ENCODE data around the gene SRP19.
"Not testable (repeated sequence)": the region's sequence is repeated elsewhere in the genome, so short reads cannot be mapped to it uniquely, and the experiment has no call there.

SRP19 gene

DNA sequence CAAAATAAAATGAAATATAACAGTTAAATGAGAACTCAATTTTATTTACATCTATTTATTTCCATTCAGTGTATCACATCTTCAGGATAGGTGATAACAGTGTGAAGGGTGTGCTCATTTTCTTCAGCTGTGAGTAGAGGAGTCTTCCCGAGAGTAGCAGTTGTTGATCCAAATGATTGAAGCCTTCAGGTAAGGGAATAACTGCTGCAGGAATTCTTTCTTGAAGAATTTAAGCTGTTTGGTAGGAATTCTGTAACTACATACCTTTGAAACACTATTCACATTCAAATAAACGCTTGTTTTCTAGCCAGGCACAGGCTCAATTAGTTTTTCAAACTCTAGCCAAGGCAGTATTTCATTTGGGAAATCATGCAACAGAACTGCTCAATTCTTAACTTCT lies 15.3 kb downstream of the SRP19 start:
- FAIRE-seq: no peak

- FAIRE-seq: no peak
These were observed 17.0 kb downstream of the SRP19 start for GRCh38 chr5:112878101-112878500.

GRCh38 chr5:112878760-112879159 lies 17.7 kb downstream of the SRP19 start:
- FAIRE-seq: no peak

DNA sequence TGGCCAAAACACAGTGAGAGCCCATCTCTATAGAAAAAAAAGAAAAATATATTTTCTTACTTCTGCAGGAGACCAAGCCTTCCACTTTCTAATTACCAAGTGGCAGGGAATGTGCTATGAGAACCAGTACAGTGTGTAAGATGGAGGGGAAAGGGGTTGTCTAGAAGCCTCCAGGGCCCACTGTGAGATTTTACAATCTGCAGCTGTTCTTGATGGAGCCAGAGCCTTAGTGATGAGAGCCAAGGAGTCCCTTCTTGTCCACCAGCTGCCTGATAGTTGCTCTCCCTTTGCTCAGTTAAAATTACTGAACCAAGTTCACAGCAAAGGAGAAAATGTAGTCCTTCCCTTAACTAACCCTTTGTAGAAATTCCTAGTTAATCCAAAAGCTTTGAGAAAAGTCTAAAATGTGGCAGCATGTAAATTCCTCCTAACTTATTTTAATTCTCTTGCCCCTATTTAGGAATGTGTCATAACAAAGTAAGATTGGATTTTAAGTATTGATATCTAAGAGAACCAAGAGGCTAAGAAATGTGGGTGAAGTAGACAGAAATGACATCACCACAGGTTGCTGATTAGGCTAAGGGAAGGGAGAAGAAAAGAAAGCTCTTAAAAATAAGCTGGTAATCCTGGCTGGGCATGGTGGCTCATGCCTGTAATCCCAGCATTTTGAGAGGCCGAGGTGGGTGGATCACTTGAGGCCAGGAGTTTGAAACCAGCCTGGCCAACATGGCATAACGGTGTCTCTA lies 19.3 kb downstream of the SRP19 start:
- no peak for FAIRE-seq

DNA sequence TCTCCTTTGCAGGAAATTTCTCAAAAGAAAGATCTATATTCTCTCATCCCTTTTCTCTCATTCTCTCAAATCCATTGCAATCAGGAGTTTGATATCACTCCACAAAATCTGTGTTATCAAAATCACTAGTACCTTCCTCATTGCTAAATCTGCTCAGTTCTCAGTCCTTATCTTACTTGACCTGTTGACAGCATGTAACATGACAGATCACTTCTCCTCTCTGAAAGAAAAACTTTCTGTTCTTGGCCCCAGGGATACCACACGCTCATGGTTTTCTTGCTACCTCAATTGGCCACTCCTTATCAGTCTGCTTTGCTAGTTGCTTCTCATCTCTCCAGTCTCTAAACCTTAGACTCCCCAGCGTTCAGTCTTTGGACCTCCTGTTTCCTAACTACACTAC lies 22.1 kb downstream of the SRP19 start:
- FAIRE-seq: no peak

DNA sequence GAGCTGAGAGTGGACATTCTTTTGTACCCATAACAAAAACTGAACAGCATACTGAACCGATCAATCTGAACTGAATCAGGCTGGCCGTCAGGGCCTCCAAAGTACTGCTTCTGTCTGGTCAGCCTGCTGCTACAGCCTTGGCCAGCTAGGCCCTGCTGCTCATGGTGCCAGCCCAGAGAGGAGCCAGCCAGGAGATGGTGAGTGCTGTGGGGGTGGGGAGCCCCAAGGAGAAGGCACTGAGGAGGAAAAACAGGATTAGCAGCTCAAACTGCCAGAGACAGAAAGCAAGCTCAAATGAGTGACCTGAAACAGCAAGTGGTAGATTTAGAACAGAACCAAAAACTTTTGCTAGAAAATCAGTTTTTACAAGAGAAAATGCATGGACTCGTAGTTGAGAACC lies 23.9 kb downstream of the SRP19 start:
- no peak for FAIRE-seq

DNA sequence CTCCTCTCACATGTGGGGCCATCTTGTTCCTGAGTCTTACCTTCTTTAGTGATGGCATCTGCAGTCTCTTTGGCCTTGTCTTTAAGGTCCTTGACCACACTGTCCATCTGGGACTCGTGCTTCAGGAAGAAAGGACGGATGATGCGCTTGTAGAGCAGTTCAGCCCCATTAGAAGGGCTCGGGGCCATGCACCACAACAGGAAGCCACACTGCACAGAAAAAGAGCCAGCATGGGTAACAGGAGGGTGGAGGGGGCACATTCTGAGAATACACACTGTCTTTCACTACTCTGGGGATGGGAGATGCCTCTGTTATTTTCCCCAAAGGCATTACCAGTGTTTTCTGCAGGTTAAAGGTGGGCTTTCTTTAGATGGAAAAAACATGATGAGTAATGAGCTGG lies 25.9 kb downstream of the SRP19 start:
- no peak for FAIRE-seq

DNA sequence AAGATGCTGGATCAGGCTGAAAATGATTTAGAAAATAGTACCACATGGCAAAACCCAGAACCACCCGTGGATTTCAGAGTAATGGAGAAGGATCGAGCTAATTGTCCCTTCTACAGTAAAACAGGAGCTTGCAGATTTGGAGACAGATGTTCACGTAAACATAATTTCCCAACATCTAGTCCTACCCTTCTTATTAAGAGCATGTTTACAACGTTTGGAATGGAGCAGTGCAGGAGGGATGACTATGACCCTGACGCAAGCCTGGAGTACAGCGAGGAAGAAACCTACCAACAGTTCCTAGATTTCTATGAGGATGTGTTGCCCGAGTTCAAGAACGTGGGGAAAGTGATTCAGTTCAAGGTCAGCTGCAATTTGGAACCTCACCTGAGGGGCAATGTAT lies 31.0 kb downstream of the SRP19 start:
- FAIRE-seq: not testable (repeated sequence)

DNA sequence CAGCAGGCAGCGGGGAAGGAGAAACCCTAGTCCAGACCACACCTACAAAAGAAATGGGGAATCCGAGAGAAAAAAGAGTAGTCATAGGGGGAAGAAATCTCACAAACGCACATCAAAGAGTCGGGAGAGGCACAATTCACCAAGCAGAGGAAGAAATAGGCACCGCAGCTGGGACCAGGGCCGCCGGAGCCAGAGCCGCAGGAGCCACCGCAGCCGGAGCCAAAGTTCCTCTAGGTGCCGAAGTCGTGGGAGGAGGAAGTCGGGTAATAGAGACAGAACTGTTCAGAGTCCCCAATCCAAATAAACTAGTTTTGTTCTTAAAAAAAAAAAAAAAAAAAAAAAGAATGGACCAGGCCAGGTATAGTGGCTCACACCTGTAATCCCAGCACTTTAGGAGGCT lies 31.7 kb downstream of the SRP19 start:
- no peak for FAIRE-seq

DNA sequence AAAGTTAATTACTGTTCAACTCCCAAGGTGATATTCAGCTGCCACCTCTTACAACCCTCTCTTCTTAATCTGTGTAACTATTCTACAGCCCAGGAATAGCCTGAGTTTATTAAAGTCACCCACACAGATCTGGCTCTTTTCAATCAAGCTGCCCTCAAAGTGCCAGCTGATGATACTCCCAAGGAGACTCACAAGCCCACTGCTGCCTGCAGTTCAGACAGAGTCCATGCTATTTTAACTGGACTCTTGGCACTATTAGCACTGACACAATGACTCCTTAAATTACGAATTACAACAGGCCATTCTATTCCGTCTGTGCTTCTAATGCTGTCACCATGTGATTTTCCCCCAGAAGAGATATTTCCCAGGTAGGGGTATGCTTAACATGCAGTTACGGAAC lies 34.6 kb downstream of the SRP19 start:
- FAIRE-seq: no peak

GRCh38 chr5:112902561-112902960 lies 41.5 kb downstream of the SRP19 start:
- no peak for FAIRE-seq

DNA sequence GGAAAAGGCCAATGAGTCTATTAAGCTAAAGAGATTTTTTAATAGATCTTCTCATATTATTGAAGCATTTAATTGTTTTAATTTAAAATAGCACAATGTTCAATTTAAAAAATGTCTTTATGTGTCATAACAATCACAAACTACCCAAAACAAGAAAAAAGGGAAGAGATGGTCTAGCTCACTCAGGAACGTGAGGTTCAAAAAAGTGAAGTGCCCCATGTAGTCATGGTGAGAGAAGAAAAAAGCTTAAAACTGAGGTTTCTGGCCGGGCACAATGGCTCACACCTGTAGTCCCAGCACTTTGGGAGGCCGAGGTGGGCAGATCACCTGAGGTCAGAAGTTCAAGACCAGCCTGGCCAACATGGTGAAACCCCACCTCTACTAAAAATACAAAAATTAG lies 43.9 kb downstream of the SRP19 start:
- FAIRE-seq: not testable (repeated sequence)

- no peak for FAIRE-seq
These were observed 45.5 kb downstream of the SRP19 start for GRCh38 chr5:112906637-112907036.

DNA sequence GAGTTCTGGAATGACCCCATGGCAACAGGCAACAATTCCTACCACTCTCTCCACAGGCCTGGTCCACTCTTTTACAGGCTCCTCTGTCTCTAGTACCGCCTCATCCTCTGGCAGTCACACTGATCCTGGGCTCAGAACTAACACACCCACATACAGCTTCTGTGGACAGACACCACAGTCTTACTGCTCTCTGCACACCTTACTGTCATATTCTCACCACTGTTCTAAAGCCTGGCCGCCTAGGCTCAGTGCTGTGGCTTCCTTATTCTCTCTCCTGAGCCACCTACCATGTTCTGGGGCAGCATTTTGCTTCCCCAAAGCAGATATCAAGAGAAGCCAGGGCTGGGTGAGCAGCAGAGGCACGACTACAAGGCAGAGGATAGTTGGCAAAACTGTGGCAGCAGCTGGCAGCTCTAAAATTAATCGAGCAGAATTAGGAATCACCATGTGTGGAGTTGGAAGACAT lies 46.1 kb downstream of the SRP19 start:
- no peak for FAIRE-seq

- no peak for FAIRE-seq
These were observed 47.8 kb downstream of the SRP19 start for GRCh38 chr5:112908854-112909253.

GRCh38 chr5:112910529-112910928 lies 49.4 kb downstream of the SRP19 start:
- no peak for FAIRE-seq

DNA sequence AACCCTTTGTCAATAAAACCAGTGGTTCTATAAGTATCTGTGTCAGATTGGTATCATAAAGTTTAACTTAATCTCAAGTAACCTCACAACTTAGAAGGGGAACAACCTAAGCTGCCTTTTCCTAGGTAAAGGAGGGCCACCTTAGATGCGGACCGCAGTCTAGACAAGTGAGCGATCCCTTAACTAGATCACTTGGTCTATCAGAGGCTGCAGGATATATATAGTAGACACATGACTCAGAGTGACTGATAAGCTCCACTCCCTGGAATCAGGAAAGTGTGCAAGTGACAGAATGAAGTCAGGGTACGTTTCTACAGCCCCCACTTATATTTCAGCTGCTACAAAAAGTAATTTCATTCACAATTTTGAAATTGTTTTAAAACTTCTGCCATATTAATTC lies 53.5 kb downstream of the SRP19 start:
- FAIRE-seq: no peak

- no peak for FAIRE-seq
These were observed 54.7 kb downstream of the SRP19 start for GRCh38 chr5:112915831-112916230.

DNA sequence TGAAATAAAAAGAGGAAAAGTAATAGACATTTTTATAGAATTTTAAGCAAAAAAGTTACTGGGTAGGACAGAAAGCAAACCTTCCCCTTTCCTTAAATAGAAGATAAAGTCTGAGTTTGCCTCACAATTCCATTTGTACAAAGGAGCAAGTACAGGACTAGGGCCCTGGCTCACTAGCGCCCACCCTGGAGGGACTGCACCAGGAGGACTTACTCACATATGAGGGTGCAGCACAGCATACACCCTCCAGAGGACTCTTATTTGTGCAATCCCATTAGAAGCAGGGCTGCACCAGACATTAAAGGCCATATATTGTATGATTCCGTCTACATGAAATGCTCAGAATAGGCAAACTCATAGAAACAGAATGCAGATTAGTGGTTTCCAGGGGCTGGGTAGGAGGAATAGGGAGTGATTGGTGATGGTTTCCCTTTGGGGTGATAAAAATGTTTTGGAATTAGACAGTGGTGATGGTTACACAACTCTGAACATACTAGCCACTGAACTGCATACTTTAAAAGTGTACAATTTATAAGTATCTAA lies 56.4 kb downstream of the SRP19 start:
- FAIRE-seq: no peak

DNA sequence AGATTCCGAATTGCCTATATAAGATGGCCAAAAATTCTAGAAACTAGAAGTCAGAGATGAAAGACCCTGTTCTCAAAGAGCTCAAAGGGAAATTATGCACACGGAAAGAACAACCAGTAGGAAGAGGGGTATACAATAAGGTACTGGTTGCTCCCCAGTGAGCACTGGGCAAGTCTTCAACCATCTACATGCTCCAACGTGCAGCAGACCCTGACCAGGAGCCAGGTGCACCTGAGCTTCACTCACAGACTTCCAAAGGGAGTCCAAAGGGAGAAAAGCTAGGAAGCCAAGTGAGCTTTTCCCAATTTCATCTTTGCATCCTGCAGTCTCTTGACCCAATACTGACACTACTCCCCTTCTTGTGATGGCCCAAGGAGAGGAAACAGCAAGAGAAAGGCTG lies 57.0 kb downstream of the SRP19 start:
- FAIRE-seq: no peak

GRCh38 chr5:112918679-112919078 lies 57.6 kb downstream of the SRP19 start:
- FAIRE-seq: no peak
